GM18502 (cell line): ENCODE results near the gene PMEPA1.

Experiments
- ATAC-seq: cut with Tn5 transposase; IDR thresholded peaks from one replicate; pipeline ENCODE4 v1.9.1; 2021; ENCODE audit warnings: mild to moderate bottlenecking; ENCODE audit not compliant: unreplicated experiment, poor library complexity

The PMEPA1 gene

DNA sequence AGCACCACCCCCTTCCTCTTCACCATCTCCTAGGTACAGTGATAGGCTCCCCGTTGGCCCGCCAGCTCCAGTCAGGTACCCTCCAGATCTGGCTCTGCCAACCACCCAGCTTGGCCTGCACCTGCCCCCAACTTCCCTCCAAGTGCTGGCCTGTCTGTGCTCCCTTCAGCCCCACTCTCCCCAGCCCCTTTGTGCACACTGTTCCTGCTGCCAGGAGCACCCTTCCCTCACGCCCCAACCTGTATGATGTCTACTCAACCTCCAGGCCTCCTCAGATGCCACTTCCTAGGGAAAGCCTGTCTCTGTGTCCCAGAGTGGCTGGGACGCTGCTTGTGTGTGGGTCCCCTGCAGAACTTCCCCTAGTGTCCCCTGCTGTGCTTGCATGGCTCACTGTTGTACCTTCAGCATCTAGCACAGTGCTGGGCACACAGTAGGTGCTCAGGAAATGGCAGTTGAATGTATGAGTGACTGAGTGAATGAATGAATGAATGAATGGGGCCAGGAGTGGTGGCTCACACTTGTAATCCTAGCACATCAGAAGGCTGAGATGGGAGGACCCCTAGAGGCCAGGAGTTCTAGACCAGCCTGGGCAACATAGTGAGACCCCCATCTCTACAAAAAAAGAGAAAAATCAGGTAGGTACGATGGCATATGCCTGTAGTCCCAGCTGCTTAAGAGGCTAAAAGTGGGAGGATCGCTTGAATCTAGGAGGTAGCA lies 92.6 kb downstream of the PMEPA1 start:
- ATAC-seq = no peak

DNA sequence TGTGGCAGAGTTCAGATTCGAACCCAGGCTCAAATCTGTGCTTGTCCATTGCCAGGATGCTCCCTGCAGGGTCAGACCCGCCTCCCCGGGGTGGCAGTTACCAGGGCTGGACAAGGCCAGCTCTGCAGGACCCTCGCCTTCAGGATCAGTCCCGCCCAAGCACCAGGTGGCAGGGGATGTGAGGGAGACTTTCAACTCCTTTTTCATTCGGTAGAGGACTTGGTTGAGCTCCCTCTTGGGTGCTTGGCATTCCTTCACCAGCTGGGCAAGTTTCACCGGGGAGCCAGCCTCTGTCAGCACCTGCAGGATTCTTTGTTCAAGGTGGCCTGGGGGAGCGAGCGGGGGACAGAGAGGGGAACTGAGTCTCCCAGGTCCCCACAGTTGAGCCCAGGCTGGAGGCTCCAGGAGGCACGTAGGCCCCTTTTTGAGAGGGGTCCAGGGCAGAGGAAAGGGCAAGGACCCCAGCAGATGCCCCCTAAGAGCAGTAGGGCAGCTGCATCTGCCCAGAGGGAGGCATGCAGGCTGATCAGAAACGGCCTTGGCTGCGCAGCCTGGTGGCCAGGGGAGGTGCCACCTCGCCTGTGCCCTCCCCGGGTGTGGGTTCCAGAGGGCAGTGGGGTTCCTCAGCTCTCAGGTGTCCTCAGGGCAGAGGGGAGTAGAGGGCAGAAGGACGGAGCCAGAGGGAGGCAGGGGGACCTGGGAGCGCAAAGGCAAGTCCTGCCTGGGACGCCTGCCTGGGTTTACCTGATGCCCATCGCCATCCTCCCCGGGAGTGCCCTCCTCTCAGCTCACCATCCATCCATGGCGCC lies 93.5 kb downstream of the PMEPA1 start:
- no peak for ATAC-seq

DNA sequence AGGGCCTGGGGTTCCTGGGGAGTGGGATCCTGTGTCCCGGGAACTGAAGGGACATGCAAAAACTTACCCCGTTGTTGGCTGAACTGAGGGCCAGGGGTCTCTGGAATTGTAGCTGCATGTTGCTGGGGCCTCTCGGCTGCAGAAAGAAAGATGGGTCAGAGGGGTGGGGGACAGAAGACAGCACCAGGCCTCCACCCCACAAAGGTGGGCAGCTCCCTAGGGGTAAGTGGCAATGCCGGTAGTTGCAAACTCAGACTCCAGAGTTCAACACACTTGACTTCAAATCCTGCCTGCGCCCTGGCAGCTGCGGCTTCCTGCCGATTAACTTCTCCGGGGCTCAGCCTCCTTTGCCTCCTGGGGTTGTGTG lies 94.4 kb downstream of the PMEPA1 start:
- ATAC-seq = no peak

DNA sequence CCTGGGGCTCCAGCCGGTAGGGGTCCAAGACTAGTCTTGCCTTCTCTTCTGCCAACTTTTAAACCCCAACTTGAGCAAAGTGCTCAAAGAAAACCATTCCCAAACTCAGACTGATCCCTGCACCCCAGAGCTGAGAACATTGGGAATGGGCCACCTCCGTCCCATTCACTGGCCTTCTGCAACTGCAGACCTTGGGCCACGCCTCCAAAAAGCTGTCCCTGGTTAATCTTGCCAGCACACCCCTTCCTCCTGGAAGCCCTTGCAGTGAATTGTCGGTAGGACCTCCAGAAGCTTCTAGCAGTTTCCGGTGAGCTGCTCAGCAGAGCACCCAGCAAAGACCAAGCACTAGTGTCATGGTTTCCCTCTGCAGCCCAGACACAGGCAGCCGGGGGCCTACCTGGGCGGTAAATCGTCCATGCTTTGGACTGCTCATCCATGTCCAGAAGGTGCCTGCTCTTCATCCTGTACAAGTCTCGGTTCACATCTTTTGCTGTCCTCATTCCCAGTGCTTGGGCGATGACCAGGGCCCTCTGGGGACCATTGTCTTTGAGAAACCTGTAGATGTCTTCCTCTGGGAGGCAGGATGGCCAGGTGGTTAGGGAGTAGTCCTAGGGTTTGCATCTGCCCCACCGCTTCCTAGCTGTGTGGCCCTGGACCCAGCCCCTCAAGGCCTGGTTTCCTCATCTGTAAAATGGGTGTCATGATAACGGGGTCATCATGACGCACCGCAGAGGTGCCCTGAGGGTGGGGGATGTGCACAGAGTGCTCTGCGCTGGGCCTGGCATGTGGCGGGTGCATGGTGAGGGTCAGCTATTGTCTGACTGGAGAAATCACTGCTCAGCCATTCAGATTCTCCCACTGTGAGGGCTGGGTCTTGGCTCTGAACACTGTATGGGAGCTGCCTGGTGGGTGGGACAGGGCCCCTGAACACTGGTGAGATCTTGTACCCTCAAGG lies 95.0 kb downstream of the PMEPA1 start:
- ATAC-seq = no peak

DNA sequence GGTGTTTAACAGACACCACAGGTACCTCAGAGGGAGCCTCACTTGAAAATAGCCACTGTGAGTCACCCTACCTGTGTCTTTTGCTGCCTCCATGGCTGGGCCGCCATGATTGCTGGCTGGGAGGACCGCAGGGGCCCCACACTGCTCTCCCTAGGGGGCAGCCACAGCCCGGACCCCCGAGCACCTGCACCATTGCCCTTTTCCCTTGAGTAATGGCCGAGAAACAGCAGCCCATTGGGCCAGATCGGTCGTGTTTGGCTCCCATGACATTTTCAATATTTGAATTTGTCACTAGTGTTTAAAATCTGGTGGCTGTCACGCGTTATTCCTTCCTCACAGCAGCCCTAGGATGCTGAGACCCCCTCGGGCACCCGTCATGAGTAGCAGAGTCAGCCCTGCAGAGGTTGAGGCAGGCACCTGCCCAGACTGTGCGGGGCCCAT lies 96.3 kb downstream of the PMEPA1 start:
- no peak for ATAC-seq

DNA sequence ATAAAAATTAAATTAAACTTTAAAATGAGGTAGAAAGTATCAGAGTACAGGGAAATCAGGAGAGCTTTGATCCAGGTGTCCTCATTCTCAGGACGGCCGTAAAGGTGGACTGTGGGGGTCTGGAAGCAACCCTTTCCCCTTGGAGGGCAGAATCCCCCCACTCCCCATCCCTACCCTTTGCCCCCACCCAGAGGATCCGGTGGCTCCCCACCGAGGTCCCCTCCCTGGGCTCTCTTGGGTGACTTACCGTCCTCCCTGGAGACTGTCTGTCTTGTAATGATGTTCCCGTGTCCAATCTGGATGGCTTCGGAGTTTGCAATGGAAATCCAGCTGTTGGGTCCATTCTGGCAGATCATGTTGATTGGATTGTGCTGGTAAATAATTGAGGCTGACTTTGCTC lies 96.9 kb downstream of the PMEPA1 start:
- ATAC-seq = no peak

DNA sequence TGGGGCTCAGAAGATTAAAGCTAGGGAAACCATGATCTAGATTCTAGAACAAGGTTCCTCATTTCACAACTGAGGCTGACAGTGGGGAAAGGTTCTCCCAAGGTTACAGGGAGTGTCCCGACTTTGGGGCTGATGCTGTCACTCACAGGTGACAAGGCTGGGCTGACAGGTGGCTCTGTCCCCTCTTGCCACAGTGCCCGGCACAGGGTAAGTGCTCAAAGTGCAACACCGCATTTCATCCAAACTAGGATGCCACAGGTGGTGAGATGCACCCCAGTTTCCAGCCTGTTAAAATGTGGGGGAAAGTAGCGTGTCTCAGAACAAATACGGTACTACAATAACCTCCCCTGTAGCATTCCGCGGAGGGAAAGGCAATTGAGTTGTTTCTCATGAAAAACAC lies 97.4 kb downstream of the PMEPA1 start:
- no peak for ATAC-seq

DNA sequence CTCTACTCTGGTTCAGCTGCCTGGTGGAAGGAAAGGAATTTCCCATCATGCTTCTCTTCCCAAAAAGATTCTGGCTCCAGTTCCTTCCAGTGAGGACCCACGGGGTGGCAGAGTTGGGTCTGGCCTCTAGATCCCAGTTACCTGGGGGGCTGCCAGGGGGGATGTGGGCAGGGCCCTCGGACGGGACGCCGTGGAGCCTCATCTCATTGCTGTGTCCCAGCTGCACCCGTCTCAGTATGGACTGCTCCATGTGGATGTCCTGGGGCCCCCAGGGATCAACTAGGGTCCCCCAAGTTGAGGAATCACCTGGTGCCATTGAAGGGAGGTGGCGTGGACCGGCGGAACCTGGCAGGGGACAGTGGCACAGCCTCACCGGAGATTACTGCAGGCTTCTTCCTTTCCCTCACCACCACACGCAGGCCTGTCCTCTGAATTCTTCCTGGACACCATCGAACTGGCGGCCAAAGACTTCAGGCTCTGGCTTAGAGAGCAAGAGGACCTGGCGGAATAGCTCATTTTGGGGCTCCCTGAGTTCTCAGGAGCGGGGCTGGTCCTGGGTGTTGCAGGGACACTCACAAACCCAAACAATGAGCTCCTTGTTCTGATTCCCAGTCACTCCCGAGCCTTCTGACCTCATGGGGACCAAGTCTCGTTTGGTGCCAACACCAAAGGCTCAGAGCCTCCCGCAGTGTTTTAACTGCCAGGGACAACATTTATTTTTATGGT lies 98.1 kb downstream of the PMEPA1 start:
- no peak for ATAC-seq

DNA sequence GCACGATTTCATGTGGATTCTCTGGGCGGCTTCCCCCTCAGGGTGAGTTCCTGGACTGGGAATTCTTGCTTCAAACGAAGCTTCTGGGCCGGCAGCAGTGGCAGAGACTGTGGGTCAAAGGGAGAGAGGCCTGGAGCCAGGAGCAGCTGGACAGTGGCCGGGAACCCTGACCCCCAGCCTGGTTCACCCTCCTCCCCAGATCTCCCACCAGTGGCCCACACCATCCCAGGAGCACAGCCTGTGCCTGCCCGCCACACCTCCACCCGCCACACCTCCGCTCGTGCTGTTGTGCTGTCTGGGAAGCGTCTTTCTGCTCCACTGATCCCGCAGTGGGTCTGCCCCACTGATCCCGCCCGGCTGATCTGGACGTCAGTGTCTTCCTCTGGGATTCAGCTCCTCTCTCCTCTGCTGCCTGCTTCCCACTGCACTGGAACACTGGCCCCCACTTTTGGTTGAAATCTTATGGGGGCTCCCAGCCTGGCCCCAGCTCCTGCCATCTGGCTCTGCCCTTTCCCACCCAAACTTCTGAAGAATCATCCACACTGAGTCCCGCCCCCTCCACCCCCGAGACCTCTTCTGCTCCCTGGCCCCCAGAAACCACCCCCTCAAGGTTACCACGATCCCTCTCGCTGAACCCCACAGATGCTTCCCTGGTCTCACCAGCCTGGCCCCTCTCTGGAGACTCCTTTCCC lies 99.4 kb downstream of the PMEPA1 start:
- ATAC-seq = no peak

DNA sequence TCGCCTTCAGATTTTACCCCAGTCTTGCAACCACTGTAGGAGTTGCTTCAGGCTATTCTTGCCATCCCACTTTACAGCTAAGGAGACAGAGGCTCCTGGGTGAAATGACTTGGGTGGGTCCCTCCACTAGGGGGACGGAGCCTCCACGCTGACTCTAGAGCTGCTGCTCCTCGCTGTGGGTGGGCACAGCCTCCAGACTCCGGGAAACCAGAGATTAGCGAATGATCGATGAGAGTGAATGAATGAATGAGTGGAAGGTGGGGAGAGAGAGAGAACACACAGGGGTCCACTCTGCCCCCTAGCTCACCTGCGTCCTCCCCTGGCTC lies 100.0 kb downstream of the PMEPA1 start:
- ATAC-seq = no peak

DNA sequence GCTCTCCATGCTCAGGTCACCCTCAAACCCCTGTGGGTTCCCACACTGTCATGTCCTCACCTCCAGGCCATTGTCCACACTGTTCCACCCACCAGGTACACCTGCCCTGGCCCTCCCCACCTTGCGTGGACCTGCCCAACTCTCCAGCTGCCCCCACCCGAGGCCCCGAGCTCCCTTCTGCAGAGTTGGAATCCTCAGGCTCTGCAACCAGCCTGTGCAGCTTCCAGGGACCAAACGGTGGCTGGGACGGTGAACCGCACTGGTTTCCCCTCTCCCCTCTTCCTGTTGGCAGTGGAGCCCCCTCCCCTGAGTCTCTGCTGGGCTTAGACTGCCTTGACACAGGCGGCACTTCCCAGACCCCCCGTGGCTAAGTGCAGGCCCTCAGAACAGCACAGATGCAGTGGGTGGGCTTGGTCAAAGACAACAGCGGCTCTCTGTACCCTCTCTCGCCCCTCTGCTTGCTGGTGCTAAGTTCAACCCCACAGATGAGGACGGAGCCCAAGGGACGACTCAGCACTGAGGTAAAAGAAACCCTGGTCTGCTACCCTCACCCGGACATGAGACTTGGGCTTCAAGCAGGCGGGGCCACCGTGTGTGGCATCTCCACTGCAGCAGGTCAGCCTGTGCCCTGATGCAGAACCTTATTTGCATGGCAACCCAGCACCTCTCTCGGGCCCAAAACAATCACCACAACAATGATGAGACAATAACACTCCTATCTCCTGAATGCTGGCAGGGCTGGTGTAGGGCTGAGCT lies 100.6 kb downstream of the PMEPA1 start:
- no peak for ATAC-seq

DNA sequence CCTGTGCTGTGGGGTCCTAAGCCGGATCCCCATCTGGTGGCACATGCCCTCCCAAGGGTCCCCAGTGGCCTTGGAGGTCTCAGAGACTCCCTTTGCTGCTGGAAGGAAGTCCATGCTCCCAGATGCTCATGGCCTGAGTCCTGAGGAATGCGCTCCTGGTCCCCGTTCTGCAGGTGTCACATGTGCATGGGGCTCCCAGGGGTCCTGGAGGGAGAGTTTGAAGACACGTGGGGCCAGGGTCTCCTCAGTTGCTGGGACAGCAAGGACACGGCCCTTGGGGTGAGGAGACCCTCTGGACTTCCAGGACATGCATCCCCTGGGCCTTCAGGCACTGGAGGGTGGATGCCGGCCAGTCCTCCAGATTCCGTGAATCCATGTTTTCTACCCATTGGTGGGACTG lies 101.3 kb downstream of the PMEPA1 start:
- no peak for ATAC-seq

DNA sequence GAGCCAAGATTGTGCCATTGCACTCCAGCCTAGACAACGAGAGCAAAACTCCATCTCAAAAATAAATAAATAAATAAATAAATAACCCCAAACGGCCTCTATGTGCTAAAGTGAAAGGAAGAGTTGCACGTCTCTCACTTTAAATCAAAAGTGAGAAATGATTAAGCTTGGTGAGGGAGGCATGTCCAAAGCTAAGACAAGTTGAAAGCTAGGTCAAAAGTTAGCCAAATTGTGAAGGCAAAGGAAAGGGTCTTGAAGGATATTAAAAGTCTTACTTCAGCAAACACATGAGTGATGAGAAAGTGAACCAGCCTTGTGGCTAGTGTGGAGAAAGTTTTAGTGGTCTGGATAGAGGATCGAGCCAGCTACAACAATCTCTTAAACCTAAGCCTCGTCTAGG lies 103.9 kb downstream of the PMEPA1 start:
- ATAC-seq = no peak

DNA sequence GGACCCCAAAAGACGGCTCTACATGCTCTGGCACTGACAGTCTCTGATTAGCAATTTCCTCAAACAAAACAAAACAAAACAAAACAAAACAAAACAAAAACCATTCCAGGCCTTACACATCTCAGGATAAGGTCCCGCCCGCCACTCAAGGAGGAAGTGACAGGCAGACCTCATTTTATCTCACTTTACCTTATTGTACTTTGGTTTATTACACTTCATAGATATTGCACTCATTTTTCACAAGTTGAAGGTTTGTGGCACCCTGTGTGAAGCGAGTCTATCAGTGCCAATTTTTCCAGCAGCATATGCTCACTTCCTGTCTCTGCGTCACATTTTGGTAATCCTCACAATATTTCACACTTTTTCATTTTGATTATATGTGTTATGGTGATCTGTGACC lies 104.8 kb downstream of the PMEPA1 start:
- no peak for ATAC-seq

DNA sequence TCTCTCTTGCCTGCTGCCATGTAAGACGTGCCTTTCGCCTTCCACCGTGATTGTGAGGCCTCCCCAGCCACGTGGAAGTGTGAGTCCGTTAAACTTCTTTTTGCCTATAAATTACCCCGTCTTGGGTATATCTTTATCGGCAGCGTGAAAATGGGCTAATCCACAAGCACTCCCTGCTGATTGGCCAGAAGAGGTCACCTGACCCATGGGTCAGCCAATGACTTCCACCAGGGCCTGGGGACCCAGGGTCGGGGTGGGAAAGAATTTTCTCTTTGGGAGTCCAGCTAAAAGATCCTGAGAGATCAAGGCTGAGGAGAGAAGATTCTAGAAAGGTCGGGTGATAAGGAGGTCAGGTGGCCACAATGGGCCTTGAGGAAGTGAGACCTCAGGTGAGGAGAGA lies 106.7 kb downstream of the PMEPA1 start:
- no peak for ATAC-seq

DNA sequence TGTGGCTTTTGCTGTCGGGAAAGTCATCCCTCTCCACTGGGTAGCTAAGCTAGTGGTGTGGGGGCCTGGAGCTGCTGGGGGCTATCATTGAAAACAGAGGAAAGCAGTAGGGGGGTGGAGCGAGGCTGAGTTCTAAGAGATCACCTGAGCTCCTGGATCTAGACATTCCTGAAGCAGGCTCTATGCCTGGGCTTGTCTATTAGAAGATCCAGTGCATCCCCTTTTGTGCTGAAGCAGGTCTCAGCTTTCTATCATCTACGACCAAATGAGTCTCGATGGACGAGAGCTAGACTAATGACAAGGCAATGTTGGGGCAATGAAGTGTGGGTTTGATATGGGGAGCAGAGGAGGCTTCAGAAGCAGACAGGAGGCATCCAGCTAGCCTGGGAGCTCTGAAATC lies 108.1 kb downstream of the PMEPA1 start:
- ATAC-seq = no peak

DNA sequence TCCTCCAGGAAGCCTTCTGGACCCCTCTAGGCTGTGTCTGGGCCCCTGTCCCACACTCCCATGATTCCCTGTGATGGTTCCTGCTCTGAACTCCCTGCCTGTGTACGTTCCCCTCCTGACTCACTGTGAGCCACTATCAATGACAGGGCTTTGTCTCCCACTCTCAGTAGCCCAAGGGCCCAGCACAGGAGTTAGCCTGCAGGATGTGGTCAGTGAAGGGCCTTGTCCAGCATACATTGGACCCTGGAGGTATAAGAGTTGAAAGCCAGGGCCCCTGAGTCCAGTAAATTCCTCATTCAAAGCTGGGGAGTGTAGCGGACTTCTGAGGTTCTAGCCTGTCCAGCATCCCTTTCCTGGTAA lies 108.6 kb downstream of the PMEPA1 start:
- ATAC-seq = no peak

DNA sequence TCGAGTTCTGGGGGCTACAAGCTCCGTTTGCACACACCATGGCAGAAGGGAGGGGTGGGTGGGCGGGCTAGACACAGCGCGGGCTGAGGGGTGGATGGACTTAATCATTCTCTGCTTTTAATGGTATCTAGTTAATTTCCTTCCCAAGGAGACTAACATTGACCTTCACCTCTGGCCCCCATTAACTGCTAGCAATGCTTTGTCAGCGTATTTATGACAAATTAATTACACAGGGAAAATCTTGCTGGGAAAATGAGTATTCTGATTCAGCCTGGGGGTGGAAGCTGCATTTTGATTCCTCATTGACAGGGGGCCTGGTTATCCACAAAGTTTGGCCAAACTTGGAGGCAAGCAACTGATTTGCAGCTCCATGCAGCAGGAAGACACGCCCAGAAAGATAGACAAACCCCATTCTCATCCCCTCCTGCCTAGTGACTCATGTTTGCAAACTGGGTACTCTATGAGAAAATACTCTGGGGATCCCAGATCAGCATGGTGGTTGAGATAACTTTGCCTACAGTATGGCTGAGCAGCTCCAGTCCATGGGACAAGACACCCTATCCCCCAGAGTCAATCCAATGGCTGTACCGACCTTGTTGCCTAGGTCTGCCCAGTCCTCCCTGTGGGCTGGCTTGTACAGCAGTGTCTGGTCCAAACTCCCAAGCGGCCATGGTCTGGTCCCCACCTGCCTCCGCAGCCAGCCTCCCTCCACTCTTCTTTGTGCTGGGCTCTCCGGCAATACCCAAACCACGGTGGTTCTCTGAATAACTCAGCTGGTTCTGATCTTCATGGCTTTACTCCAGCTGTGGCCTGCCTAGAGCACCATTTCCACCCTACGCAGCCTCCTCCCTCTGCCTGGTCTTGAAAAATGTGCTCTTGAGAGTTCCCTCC lies 109.2 kb downstream of the PMEPA1 start:
- ATAC-seq = no peak
